K562 (cell line): ENCODE data around the gene SLC1A3. TPM values are rescaled to one million over a fixed set of nuclear protein-coding genes. Genes with fewer than 3 reads are reported as not detected.

Experiments used
- ATAC-seq: fragments of 200-7000 bp; cut with Tn5 transposase; 3 replicates; pipeline ENCODE4 v1.9.1; 2020; ENCODE audit warnings: moderate library complexity
- BruUV-seq: library from RNA; stranded (reverse); fragments of 400-500 nt; replicated peaks from 2 replicates; lab custom pipeline; 2021; lab: Mats Ljungman, UMichigan
- CTCF ChIA-PET: fragments of 300-600 bp; formaldehyde crosslinking; extraction: SDS; loops from one replicate; lab custom pipeline; 2021; ENCODE audit warnings: low intra/inter-chr PET ratio; lab: Yijun Ruan, JAX
- POLR2A ChIA-PET: fragments of 300-600, 350-650 bp; sonication (Branson Sonifier 250); formaldehyde crosslinking; extraction: SDS; loops from one replicate; lab custom pipeline; 2021; ENCODE audit warnings: antibody characterized with exemption, inconsistent platforms; lab: Yijun Ruan, JAX
- DNase-seq, 4 experiments: peaks; one replicate each; pipeline versions ENCODE4 v3.0.0 to v3.0.0-alpha.2; 2011 to 2018; ENCODE audit warnings: low spot score in 3 of 4, mixed read lengths in 3 of 4; ENCODE audit errors: extremely low read depth in 1 of 4
- FAIRE-seq: peaks from 2 replicates; lab custom pipeline; 2011; peaks lifted over from hg19 to GRCh38; lab: Jason Lieb, UNC
- H2AFZ ChIP-seq: 2 replicates; pipeline ENCODE4 v1.6.0; 2011; ENCODE audit warnings: low read depth, low read length, control low read depth, inconsistent platforms
- H3K27ac ChIP-seq: fragments of 200-600 bp; 3 replicates; pipeline ENCODE4 v1.8.0; 2011; ENCODE audit warnings: low read depth, mild to moderate bottlenecking, control low read depth, inconsistent platforms, low read length, moderate library complexity, mixed read lengths; ENCODE audit errors: extremely low read depth
- H3K27me3 ChIP-seq, 2 experiments: fragments of 300-600 bp in 1 of 2; 2 replicates in 1 of 2; 3 replicates in 1 of 2; pipeline versions ENCODE4 v1.6.0 to v1.8.0; 2011; ENCODE audit warnings: inconsistent platforms in 2 of 2, low read length in 2 of 2, mild to moderate bottlenecking in 1 of 2, mixed read lengths in 1 of 2, moderate library complexity in 1 of 2; ENCODE audit not compliant: control insufficient read depth in 2 of 2, insufficient read depth in 2 of 2
- H3K36me3 ChIP-seq: fragments of 300-600 bp; 3 replicates; pipeline ENCODE4 v1.8.0; 2011; ENCODE audit warnings: mild to moderate bottlenecking, low read length, inconsistent platforms; ENCODE audit not compliant: control insufficient read depth, insufficient read depth
- H3K4me1 ChIP-seq, 2 experiments: fragments of 200-600 bp in 1 of 2; replicated peaks in 1 of 2; 2 replicates in 1 of 2; 3 replicates in 1 of 2; pipeline versions ENCODE4 v1.5.1 to v1.8.0; 2011; ENCODE audit warnings: inconsistent platforms in 2 of 2, low read length in 2 of 2, mild to moderate bottlenecking in 1 of 2, mixed read lengths in 1 of 2, moderate library complexity in 1 of 2; ENCODE audit not compliant: control insufficient read depth in 2 of 2, insufficient read depth in 2 of 2
- H3K4me2 ChIP-seq: 2 replicates; pipeline ENCODE4 v1.6.1; 2011; ENCODE audit warnings: low read length, control low read depth, inconsistent platforms, mixed read lengths; ENCODE audit not compliant: insufficient read depth
- H3K4me3 ChIP-seq: fragments of 200-600 bp; sonication (generic), shearing (Covaris generic); 2 replicates; pipeline ENCODE4 v1.5.1; 2016; ENCODE audit warnings: control low read depth, inconsistent platforms
- H3K79me2 ChIP-seq: fragments of 200-600 bp; 3 replicates; pipeline ENCODE4 v1.8.0; 2011; ENCODE audit warnings: low read length, inconsistent platforms; ENCODE audit not compliant: control insufficient read depth, insufficient read depth
- H3K9ac ChIP-seq, 2 experiments: 2 replicates each; pipeline versions ENCODE4 v1.6.0 to v1.6.1; 2011; ENCODE audit warnings: low read depth in 2 of 2, low read length in 2 of 2, control low read depth in 1 of 2, inconsistent platforms in 1 of 2, mild to moderate bottlenecking in 1 of 2, mixed read lengths in 1 of 2; ENCODE audit not compliant: insufficient read depth in 1 of 2
- H3K9me1 ChIP-seq: one replicate; pipeline ENCODE4 v1.6.0; 2011; ENCODE audit warnings: inconsistent platforms, mild to moderate bottlenecking, low read length, moderate library complexity; ENCODE audit not compliant: control insufficient read depth, insufficient read depth
- H3K9me3 ChIP-seq: replicated peaks from 2 replicates; pipeline ENCODE4 v1.5.1; 2011; ENCODE audit warnings: low read depth, low read length, inconsistent platforms; ENCODE audit not compliant: control insufficient read depth, insufficient read depth
- H4K20me1 ChIP-seq: replicated peaks from 2 replicates; pipeline ENCODE4 v1.6.1; 2011; ENCODE audit warnings: low read length, inconsistent platforms, mixed read lengths; ENCODE audit not compliant: control insufficient read depth, insufficient read depth
- BHLHE40 ChIP-seq: IDR thresholded peaks from 2 replicates; pipeline ENCODE4 v1.6.1; 2011; ENCODE audit warnings: low read length, improper control_type of control experiment
- BRD9 ChIP-seq: fragments of 450-650 bp; IDR thresholded peaks from 2 replicates; pipeline ENCODE4 v1.6.1; 2018; ENCODE audit warnings: low read depth; ENCODE audit not compliant: partially characterized antibody
- C11orf30 ChIP-seq: fragments of 450-650 bp; IDR thresholded peaks from 2 replicates; pipeline ENCODE4 v1.6.1; 2016; ENCODE audit warnings: low read depth, mild to moderate bottlenecking
- JUNB ChIP-seq: fragments of 450-650 bp; formaldehyde crosslinking; conservative IDR thresholded peaks from 2 replicates; pipeline ENCODE4 v1.4.0; 2020; ENCODE audit warnings: mild to moderate bottlenecking
- JUND ChIP-seq, 2 experiments: IDR thresholded peaks; 2 replicates in 1 of 2; 3 replicates in 1 of 2; pipeline ENCODE4 v1.6.1; 2011; ENCODE audit warnings: borderline replicate concordance in 2 of 2, low read depth in 2 of 2, low read length in 2 of 2, improper control_type of control experiment in 1 of 2, missing biosample characterization in 1 of 2, missing genetic modification characterization in 1 of 2, missing genetic modification reagents in 1 of 2
- KAT2B ChIP-seq: IDR thresholded peaks from one replicate; pipeline ENCODE4 v1.6.1; 2012; ENCODE audit warnings: low read depth, mild to moderate bottlenecking, control low read depth, inconsistent platforms, low read length, moderate library complexity
- MAFK ChIP-seq: IDR thresholded peaks from 2 replicates; pipeline ENCODE4 v1.6.1; 2011; ENCODE audit warnings: low read length, improper control_type of control experiment
- NR2C2 ChIP-seq, 2 experiments: fragments of 200-800 bp in 1 of 2; sonication (Bioruptor generic) in 1 of 2; sonication (generic) in 1 of 2; formaldehyde crosslinking in 1 of 2; IDR thresholded peaks; 2 replicates each; pipeline versions ENCODE4 v1.6.1 to v1.8.0; 2016 to 2022; ENCODE audit warnings: mild to moderate bottlenecking in 1 of 2, missing compliant biosample characterization in 1 of 2, missing genetic modification characterization in 1 of 2, missing genetic modification reagents in 1 of 2
- NR2F6 ChIP-seq: fragments of 450-650 bp; formaldehyde crosslinking; IDR thresholded peaks from 2 replicates; pipeline ENCODE4 v1.4.0; 2020; ENCODE audit warnings: mild to moderate bottlenecking
- NRF1 ChIP-seq, 2 experiments: fragments of 450-650 bp; IDR thresholded peaks in 1 of 2; conservative IDR thresholded peaks in 1 of 2; 2 replicates each; pipeline ENCODE4 v1.6.1; 2014; ENCODE audit warnings: mild to moderate bottlenecking in 2 of 2
- SAFB ChIP-seq: fragments of 200-400 bp; formaldehyde crosslinking; IDR thresholded peaks from 2 replicates; pipeline ENCODE4 v1.6.1; 2017; ENCODE audit warnings: low read depth, low read length, borderline replicate concordance
- SMARCE1 ChIP-seq: fragments of 450-650 bp; IDR thresholded peaks from 2 replicates; pipeline ENCODE4 v1.7.1; 2016; ENCODE audit warnings: mild to moderate bottlenecking
- SMC3 ChIP-seq: conservative IDR thresholded peaks from 2 replicates; pipeline ENCODE4 v1.6.1; 2011; ENCODE audit warnings: low read depth, low read length, improper control_type of control experiment; ENCODE audit not compliant: insufficient read depth
- SREBF1 ChIP-seq: fragments of 150-350 bp; IDR thresholded peaks from 2 replicates; pipeline ENCODE4 v1.6.1; 2014; ENCODE audit warnings: antibody characterized with exemption, low read depth, low read length, borderline replicate concordance
- XRCC3 ChIP-seq: fragments of 450-650 bp; IDR thresholded peaks from 2 replicates; pipeline ENCODE4 v1.6.1; 2017; ENCODE audit warnings: mild to moderate bottlenecking, moderate library complexity
- ZNF217 ChIP-seq: sonication (generic); formaldehyde crosslinking; IDR thresholded peaks from 2 replicates; pipeline ENCODE4 v1.8.0; 2022; ENCODE audit warnings: mild to moderate bottlenecking, missing genetic modification reagents
- WGBS: fragments of 100-300 bp; shearing (Covaris generic); methylation state at CpG from one replicate; pipeline ENCODE4 v1.1.6; 2016; ENCODE audit warnings: low coverage, mixed read lengths; ENCODE audit not compliant: insufficient coverage; ENCODE audit errors: missing lambda C conversion rate; 5-methylcytosine and 5-hydroxymethylcytosine counted together
- in situ Hi-C: fragments of 300-500 bp; cut with MboI; formaldehyde crosslinking; loops from 4 replicates; pipeline ENCODE4 v1.15.0; 2018; ENCODE audit warnings: inconsistent platforms, mixed read lengths
- intact Hi-C: fragments of 100-400 bp; cut with micrococcal nuclease; formaldehyde crosslinking; loops from 2 replicates; pipeline ENCODE4 v1.14.2; 2022
- polyA plus RNA-seq, 8 experiments: library from polyadenylated mRNA; depleted of rRNA in 4 of 8; stranded (reverse) in 5 of 8; unstranded in 3 of 8; fragments of >200 nt; fragmentation: Nextera tagmentation in 2 of 8; fragmentation: Illumina TruSeq in 1 of 8; extraction: Ambion mirVana in 2 of 8; extraction: Trizol in 1 of 8; gene quantifications; 2 replicates each; pipeline versions ENCODE4 v1.2.1 to v1.2.3, GENCODE V29; 2011 to 2014; ENCODE audit warnings: inconsistent platforms in 1 of 8, missing spikeins in 1 of 8
- total RNA-seq, 7 experiments: library from RNA; depleted of rRNA in 6 of 7; stranded (reverse); fragments of >200 nt in 6 of 7; fragmentation: Illumina TruSeq in 2 of 7; extraction: Trizol in 2 of 7; gene quantifications; 2 replicates each; pipeline versions ENCODE4 v1.2.1 to v1.2.3, GENCODE V29; 2011 to 2021; ENCODE audit warnings: low replicate concordance in 1 of 7
- TF ChIP-seq, protein P1 (sequence below): IDR thresholded peaks from 2 replicates; pipeline ENCODE4 v1.6.1; 2011; ENCODE audit not compliant: insufficient read length; ENCODE audit errors: extremely low read depth
- TF ChIP-seq, protein P2 (sequence below): fragments of 250-450 bp; sonication (Bioruptor Pico); IDR thresholded peaks from 2 replicates; pipeline ENCODE4 v1.5.0; 2020; ENCODE audit warnings: mild to moderate bottlenecking
- TF ChIP-seq, protein P3 (sequence below), 2 experiments: fragments of 450-650 bp; IDR thresholded peaks; 2 replicates each; pipeline ENCODE4 v1.6.1; 2016

Gene SLC1A3
- total and polyA plus RNA-seq, 9 of the 15 experiments (the other 6 are each of a cell fraction or from before 2014, with no cell fraction given) = 0.13 TPM; not detected in 8

GRCh38 chr5:36647046-36647445 is 40.6 kb downstream of the SLC1A3 start (continued):
- TF ChIP-seq, protein P1, sequence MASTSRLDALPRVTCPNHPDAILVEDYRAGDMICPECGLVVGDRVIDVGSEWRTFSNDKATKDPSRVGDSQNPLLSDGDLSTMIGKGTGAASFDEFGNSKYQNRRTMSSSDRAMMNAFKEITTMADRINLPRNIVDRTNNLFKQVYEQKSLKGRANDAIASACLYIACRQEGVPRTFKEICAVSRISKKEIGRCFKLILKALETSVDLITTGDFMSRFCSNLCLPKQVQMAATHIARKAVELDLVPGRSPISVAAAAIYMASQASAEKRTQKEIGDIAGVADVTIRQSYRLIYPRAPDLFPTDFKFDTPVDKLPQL = no peak
- TF ChIP-seq SREBF1 = no peak
- no peak for TF ChIP-seq SMC3
- TF ChIP-seq NR2C2 (CRISPR knock-in tag; IDR thresholded peaks at IDR 0.05) = no peak
- no peak for TF ChIP-seq NR2C2 (tag; IDR thresholded peaks at IDR 0.05)
- no peak for TF ChIP-seq JUND (IDR thresholded peaks at IDR 0.05; ENCODE audit: borderline replicate concordance, low read depth, low read length)
- no peak for TF ChIP-seq JUND (tag; IDR thresholded peaks at IDR 0.05; ENCODE audit: borderline replicate concordance, low read depth, low read length)
- no peak for TF ChIP-seq SMARCE1

GRCh38 chr5:36648426-36648825 is 42.0 kb downstream of the SLC1A3 start:
- peaks cover 5% of the 10 kb centered on the region in 2 experiments; a peak in 4 of 5 replicates for H3K27me3 ChIP-seq
- ChIA-PET POLR2A (interaction anchor here (1.1 kb wide), 1 partner anchor 15 kb away, joined by 3 read pairs; no protein-coding TSS in a partner anchor), CTCF (no interaction called here)
- H3K36me3 ChIP-seq = no peaks in the 10 kb centered on the region
- H3K9me1 ChIP-seq = no peaks in the 10 kb centered on the region
- 2% methylated on average over 3 of the region's 3 CpGs for WGBS
- in situ Hi-C loops (no loop called here), intact Hi-C loops (no loop called here)
- H3K79me2 ChIP-seq = no peaks in the 10 kb centered on the region
- no peak overlapping the region for H3K4me3 ChIP-seq
- H2AFZ ChIP-seq = no peak overlapping the region
- H3K9me3 ChIP-seq = no peaks in the 10 kb centered on the region
- FAIRE-seq (peak; percentile 19), ATAC-seq (no peak), DNase-seq (peak in 1 of 4 experiments; percentile 5)
- H3K4me2 ChIP-seq = no peak overlapping the region
- H3K27ac ChIP-seq = no peak overlapping the region
- no peak overlapping the region for H3K9ac ChIP-seq
- H3K4me1 ChIP-seq = no peaks in the 10 kb centered on the region
- no TSS peak for BruUV-seq
- H4K20me1 ChIP-seq = no peaks in the 10 kb centered on the region
- TF ChIP-seq NRF1 (conservative IDR thresholded peaks at IDR 0.05 in 1 of 2, IDR thresholded peaks at IDR 0.05 in 1 of 2) = no peak
- TF ChIP-seq ZNF217 (CRISPR knock-in tag) = no peak
- TF ChIP-seq, protein P2, sequence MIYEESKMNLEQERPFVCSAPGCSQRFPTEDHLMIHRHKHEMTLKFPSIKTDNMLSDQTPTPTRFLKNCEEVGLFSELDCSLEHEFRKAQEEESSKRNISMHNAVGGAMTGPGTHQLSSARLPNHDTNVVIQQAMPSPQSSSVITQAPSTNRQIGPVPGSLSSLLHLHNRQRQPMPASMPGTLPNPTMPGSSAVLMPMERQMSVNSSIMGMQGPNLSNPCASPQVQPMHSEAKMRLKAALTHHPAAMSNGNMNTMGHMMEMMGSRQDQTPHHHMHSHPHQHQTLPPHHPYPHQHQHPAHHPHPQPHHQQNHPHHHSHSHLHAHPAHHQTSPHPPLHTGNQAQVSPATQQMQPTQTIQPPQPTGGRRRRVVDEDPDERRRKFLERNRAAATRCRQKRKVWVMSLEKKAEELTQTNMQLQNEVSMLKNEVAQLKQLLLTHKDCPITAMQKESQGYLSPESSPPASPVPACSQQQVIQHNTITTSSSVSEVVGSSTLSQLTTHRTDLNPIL (CRISPR knock-in tag) = no peak
- peak; percentile 78; the same call in 1 of the 2 replicates for TF ChIP-seq C11orf30
- no peak for TF ChIP-seq JUNB
- TF ChIP-seq XRCC3 = no peak
- TF ChIP-seq, protein P3, sequence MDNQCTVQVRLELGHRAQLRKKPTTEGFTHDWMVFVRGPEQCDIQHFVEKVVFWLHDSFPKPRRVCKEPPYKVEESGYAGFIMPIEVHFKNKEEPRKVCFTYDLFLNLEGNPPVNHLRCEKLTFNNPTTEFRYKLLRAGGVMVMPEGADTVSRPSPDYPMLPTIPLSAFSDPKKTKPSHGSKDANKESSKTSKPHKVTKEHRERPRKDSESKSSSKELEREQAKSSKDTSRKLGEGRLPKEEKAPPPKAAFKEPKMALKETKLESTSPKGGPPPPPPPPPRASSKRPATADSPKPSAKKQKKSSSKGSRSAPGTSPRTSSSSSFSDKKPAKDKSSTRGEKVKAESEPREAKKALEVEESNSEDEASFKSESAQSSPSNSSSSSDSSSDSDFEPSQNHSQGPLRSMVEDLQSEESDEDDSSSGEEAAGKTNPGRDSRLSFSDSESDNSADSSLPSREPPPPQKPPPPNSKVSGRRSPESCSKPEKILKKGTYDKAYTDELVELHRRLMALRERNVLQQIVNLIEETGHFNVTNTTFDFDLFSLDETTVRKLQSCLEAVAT (IDR thresholded peaks at IDR 0.05) = no peak
- TF ChIP-seq KAT2B = no peak
- TF ChIP-seq BRD9 = no peak
- no peak for TF ChIP-seq SAFB
- no peak for TF ChIP-seq NR2F6 (CRISPR knock-in tag)
- peak; percentile 64 for TF ChIP-seq MAFK
- TF ChIP-seq BHLHE40 = peak; percentile 7; the same call in 1 of the 2 replicates
